Astrocyte (in vitro differentiated cells and primary cell): ENCODE data around the gene MYH13. TPM values are rescaled to one million over a fixed set of nuclear protein-coding genes. Genes with fewer than 3 reads are reported as not detected.

Source experiments
- DNase-seq: peaks from one replicate; pipeline ENCODE4 v3.0.0-alpha.2; 2010; ENCODE audit warnings: low read depth
- FAIRE-seq: peaks from 2 replicates; lab custom pipeline; 2011; peaks lifted over from hg19 to GRCh38; lab: Jason Lieb, UNC
- H2AFZ ChIP-seq: 2 replicates; pipeline ENCODE4 v1.6.0; 2012; ENCODE audit warnings: low read depth, low read length, inconsistent platforms
- H3K27ac ChIP-seq: 2 replicates; pipeline ENCODE4 v1.5.1; 2011; ENCODE audit warnings: low read depth, low read length, inconsistent platforms
- H3K27me3 ChIP-seq: 2 replicates; pipeline ENCODE4 v1.6.0; 2011; ENCODE audit warnings: low read length, inconsistent platforms; ENCODE audit not compliant: insufficient read depth
- H3K36me3 ChIP-seq: 2 replicates; pipeline ENCODE4 v1.5.1; 2011; ENCODE audit warnings: low read length, inconsistent platforms; ENCODE audit not compliant: insufficient read depth
- H3K4me1 ChIP-seq: 2 replicates; pipeline ENCODE4 v1.5.1; 2011; ENCODE audit warnings: low read length, inconsistent platforms; ENCODE audit not compliant: insufficient read depth
- H3K4me2 ChIP-seq: 2 replicates; pipeline ENCODE4 v1.6.0; 2012; ENCODE audit warnings: low read length, inconsistent platforms
- H3K4me3 ChIP-seq: 2 replicates; pipeline ENCODE4 v1.5.1; 2011; ENCODE audit warnings: low read depth, mild to moderate bottlenecking, low read length, inconsistent platforms; ENCODE audit not compliant: insufficient read depth
- H3K79me2 ChIP-seq: 2 replicates; pipeline ENCODE4 v1.6.0; 2012; ENCODE audit warnings: mild to moderate bottlenecking, low read length, inconsistent platforms; ENCODE audit not compliant: insufficient read depth
- H3K9ac ChIP-seq: 2 replicates; pipeline ENCODE4 v1.6.0; 2012; ENCODE audit warnings: mild to moderate bottlenecking, low read length, inconsistent platforms
- H3K9me3 ChIP-seq: 2 replicates; pipeline ENCODE4 v1.5.1; 2012; ENCODE audit warnings: low read depth, mild to moderate bottlenecking, low read length, inconsistent platforms; ENCODE audit not compliant: insufficient read depth
- H4K20me1 ChIP-seq: 2 replicates; pipeline ENCODE4 v1.6.0; 2012; ENCODE audit warnings: low read length, inconsistent platforms; ENCODE audit not compliant: insufficient read depth
- H3K27ac Mint-ChIP-seq: one replicate; pipeline ENCODE4 v1.8.0; 2021; ENCODE audit warnings: mild to moderate bottlenecking, mixed read lengths; ENCODE audit not compliant: unreplicated experiment
- H3K27me3 Mint-ChIP-seq: one replicate; pipeline ENCODE4 v1.8.0; 2021; ENCODE audit warnings: low read depth, mixed read lengths; ENCODE audit not compliant: unreplicated experiment
- H3K36me3 Mint-ChIP-seq: one replicate; pipeline ENCODE4 v1.8.0; 2021; ENCODE audit warnings: low read depth, mixed read lengths; ENCODE audit not compliant: unreplicated experiment
- H3K4me1 Mint-ChIP-seq: one replicate; pipeline ENCODE4 v1.8.0; 2021; ENCODE audit warnings: low read depth, mixed read lengths; ENCODE audit not compliant: unreplicated experiment
- H3K4me3 Mint-ChIP-seq: one replicate; pipeline ENCODE4 v1.8.0; 2021; ENCODE audit warnings: mild to moderate bottlenecking, moderate library complexity, mixed read lengths; ENCODE audit not compliant: unreplicated experiment
- H3K9me3 Mint-ChIP-seq: one replicate; pipeline ENCODE4 v1.8.0; 2021; ENCODE audit warnings: mild to moderate bottlenecking, mixed read lengths; ENCODE audit not compliant: unreplicated experiment
- CTCF ChIP-seq: IDR thresholded peaks from 2 replicates; pipeline ENCODE4 v1.5.1; 2011; ENCODE audit warnings: low read depth, mild to moderate bottlenecking, inconsistent platforms, low read length, moderate library complexity; ENCODE audit not compliant: insufficient read depth
- EZH2 ChIP-seq: IDR thresholded peaks from 2 replicates; pipeline ENCODE4 v1.6.1; 2012; ENCODE audit warnings: mild to moderate bottlenecking, low read length, inconsistent platforms; ENCODE audit not compliant: insufficient read depth
- total RNA-seq: library from RNA; stranded (reverse); gene quantifications from 2 replicates; pipeline ENCODE4 v1.2.1, GENCODE V29; 2021

Gene MYH13
- total RNA-seq, 1 donor from 2014 or later = not detected

GRCh38 chr17:10352893-10353292 lies 19.9 kb downstream of the MYH13 start:
- Mint-ChIP-seq H3K27ac (no peak overlapping the region), H3K4me1 (no peaks in the 10 kb centered on the region), H3K27me3 (peaks cover 2% of the 10 kb centered on the region), H3K9me3 (peaks cover 4% of the 10 kb centered on the region), H3K4me3 (no peak overlapping the region), H3K36me3 (no peaks in the 10 kb centered on the region)
- Histone ChIP-seq H3K4me1 (no peaks in the 10 kb centered on the region), H4K20me1 (no peaks in the 10 kb centered on the region), H3K9ac (no peak overlapping the region), H3K4me2 (no peak overlapping the region), H3K79me2 (no peaks in the 10 kb centered on the region), H3K27ac (no peak overlapping the region), H3K4me3 (no peak overlapping the region), H2AFZ (no peak overlapping the region), H3K36me3 (no peaks in the 10 kb centered on the region), H3K27me3 (no peaks in the 10 kb centered on the region), H3K9me3 (peaks cover 8% of the 10 kb centered on the region)
- FAIRE-seq (no peak), DNase-seq (no peak)
- TF ChIP-seq EZH2 (no peak), CTCF (no peak)

GRCh38 chr17:10349403-10349802 lies 23.4 kb downstream of the MYH13 start:
- H3K79me2 ChIP-seq = no peaks in the 10 kb centered on the region
- no peak overlapping the region for H3K4me3 Mint-ChIP-seq
- no peaks in the 10 kb centered on the region for H3K4me1 ChIP-seq
- no peak overlapping the region for H3K27ac ChIP-seq
- FAIRE-seq (no peak), DNase-seq (no peak)
- peaks cover 3% of the 10 kb centered on the region for H3K9me3 ChIP-seq
- TF ChIP-seq EZH2 (no peak), CTCF (no peak)
- no peak overlapping the region for H3K9ac ChIP-seq
- no peak overlapping the region for H2AFZ ChIP-seq
- no peaks in the 10 kb centered on the region for H3K36me3 ChIP-seq
- H3K27me3 Mint-ChIP-seq = peaks cover 6% of the 10 kb centered on the region
- no peak overlapping the region for H3K4me3 ChIP-seq
- no peaks in the 10 kb centered on the region for H3K4me1 Mint-ChIP-seq
- no peaks in the 10 kb centered on the region for H4K20me1 ChIP-seq
- no peaks in the 10 kb centered on the region for H3K27me3 ChIP-seq
- H3K27ac Mint-ChIP-seq = no peak overlapping the region
- H3K9me3 Mint-ChIP-seq = peaks cover 4% of the 10 kb centered on the region
- H3K4me2 ChIP-seq = no peak overlapping the region
- no peaks in the 10 kb centered on the region for H3K36me3 Mint-ChIP-seq

GRCh38 chr17:10344816-10345215 lies 28.0 kb downstream of the MYH13 start:
- FAIRE-seq (no peak), DNase-seq (no peak)
- Mint-ChIP-seq H3K36me3 (no peaks in the 10 kb centered on the region), H3K4me1 (no peaks in the 10 kb centered on the region), H3K27ac (no peak overlapping the region), H3K27me3 (peaks cover 6% of the 10 kb centered on the region), H3K4me3 (no peak overlapping the region), H3K9me3 (no peaks in the 10 kb centered on the region)
- H2AFZ ChIP-seq = no peak overlapping the region
- H3K9ac ChIP-seq = no peak overlapping the region
- TF ChIP-seq EZH2 (no peak), CTCF (no peak)
- no peaks in the 10 kb centered on the region for H3K27me3 ChIP-seq
- peaks cover 2% of the 10 kb centered on the region for H3K9me3 ChIP-seq
- H3K36me3 ChIP-seq = no peaks in the 10 kb centered on the region
- no peaks in the 10 kb centered on the region for H3K79me2 ChIP-seq
- no peak overlapping the region for H3K4me3 ChIP-seq
- H3K4me2 ChIP-seq = no peak overlapping the region
- no peaks in the 10 kb centered on the region for H4K20me1 ChIP-seq
- no peak overlapping the region for H3K27ac ChIP-seq
- H3K4me1 ChIP-seq = no peaks in the 10 kb centered on the region
